Epithelial cell of esophagus (primary cell): ENCODE results near the gene ASMT.
"Not testable (repeated sequence)": the region's sequence is repeated elsewhere in the genome, so short reads cannot be mapped to it uniquely, and the experiment has no call there.

Experiments used
- DNase-seq: peaks from one replicate; pipeline ENCODE4 v3.0.0; 2010; ENCODE audit warnings: low read depth
- H3K4me3 ChIP-seq: 2 replicates; pipeline ENCODE4 v1.5.1; 2011; ENCODE audit warnings: mild to moderate bottlenecking, low read length, control low read depth
- CTCF ChIP-seq: IDR thresholded peaks from 2 replicates; pipeline ENCODE4 v1.5.1; 2011; ENCODE audit warnings: low read depth, mild to moderate bottlenecking, low read length, control low read depth, inconsistent platforms; ENCODE audit not compliant: insufficient read depth; ENCODE audit errors: missing control alignments

ASMT gene

GRCh38 chrX:1623691-1624090 lies 8.8 kb downstream of the ASMT start:
- H3K4me3 ChIP-seq: no peak overlapping the region
- no peak for DNase-seq
- no peak for TF ChIP-seq CTCF

- H3K4me3 ChIP-seq, DNase-seq: not testable (repeated sequence)
Measured at GRCh38 chrX:1624158-1624860, 9.4 kb downstream of the ASMT start.

- not testable (repeated sequence) for DNase-seq, H3K4me3 ChIP-seq
Measured at GRCh38 chrX:1624861-1625215, 10.0 kb downstream of the ASMT start.

- no peak overlapping the region for H3K4me3 ChIP-seq
- no peak for TF ChIP-seq CTCF
- no peak for DNase-seq
Measured at GRCh38 chrX:1629244-1629643, 14.4 kb downstream of the ASMT start.

- no peak for DNase-seq
- no peak for TF ChIP-seq CTCF
- no peak overlapping the region for H3K4me3 ChIP-seq
Measured at GRCh38 chrX:1646009-1646408, 31.1 kb downstream of the ASMT start.

GRCh38 chrX:1649621-1650020 lies 34.8 kb downstream of the ASMT start:
- TF ChIP-seq CTCF: no peak
- no peak for DNase-seq
- no peak overlapping the region for H3K4me3 ChIP-seq

DNA sequence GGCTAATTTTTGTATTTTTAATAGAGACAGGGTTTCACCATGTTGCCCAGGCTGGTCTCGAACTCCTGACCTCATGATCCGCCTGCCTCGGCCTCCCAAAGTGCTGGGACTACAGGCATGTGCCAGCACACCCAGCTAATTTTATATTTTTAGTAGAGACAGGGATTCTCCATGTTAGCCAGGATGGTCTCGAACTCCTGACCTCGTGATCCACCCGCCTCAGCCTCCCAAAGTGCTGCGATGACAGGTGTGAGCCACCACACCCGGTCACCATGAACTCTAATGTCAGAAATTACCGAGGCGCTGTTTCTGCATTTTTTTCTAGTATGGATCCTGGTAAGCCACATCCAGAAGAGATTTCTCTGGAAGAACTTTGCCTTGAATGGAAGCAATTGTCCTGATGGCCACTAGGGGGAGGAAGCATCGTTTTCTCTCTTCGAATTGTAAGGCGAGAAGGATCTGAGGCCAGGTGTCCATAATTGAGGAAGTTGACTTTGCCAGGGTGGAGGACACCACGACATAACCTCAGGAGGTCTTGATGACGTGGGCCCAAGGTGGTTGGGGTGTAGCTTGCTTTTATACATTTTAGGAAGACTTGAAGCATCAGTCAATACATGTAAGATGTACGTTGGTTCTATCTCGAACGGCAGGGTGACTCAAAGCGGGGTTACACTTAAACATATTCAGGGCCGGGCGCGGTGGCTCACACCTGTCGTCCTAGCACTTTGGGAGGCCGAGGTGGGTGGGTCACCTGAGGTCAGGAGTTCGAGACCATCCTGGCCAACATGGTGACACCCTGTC lies 37.4 kb downstream of the ASMT start:
- DNase-seq: peak; percentile 56
- H3K4me3 ChIP-seq: not testable (repeated sequence)
- TF ChIP-seq CTCF: peak; percentile 68

GRCh38 chrX:1656379-1656778 lies 41.5 kb downstream of the ASMT start:
- no peak overlapping the region for H3K4me3 ChIP-seq
- no peak for TF ChIP-seq CTCF
- no peak for DNase-seq
